Right lobe of liver (tissue), 4 donors: ENCODE measurements around the gene C9orf152.

ENCODE experiments used
- CTCF ChIP-seq, 4 donors: fragments of 200-600 bp in 3 of 4; fragments of 450-650 bp in 1 of 4; IDR thresholded peaks; one replicate each; pipeline versions ENCODE4 v1.5.1 to v1.8.0; 2016 to 2022; ENCODE audit warnings: antibody characterized with exemption in 4 of 4, mild to moderate bottlenecking in 2 of 4
- POLR2A ChIP-seq: fragments of 450-650 bp; IDR thresholded peaks from one replicate; pipeline ENCODE4 v1.6.1; 2017; ENCODE audit warnings: antibody characterized with exemption, mild to moderate bottlenecking
- donor health status: DM: no; HTN: no; CAD: no.
- donor health status: DM: no; HTN: no; CAD: no.
- donor health status: DM: no; HTN: yes; CAD: no.

- TF ChIP-seq CTCF (IDR thresholded peaks at IDR 0.05) (no peak), POLR2A (no peak)
Measured at GRCh38 chr9:110254500-110254899, 46.5 kb upstream of the C9orf152 start.
